ENCODE results near the gene STPG1. TPM values are rescaled to one million over a fixed set of nuclear protein-coding genes. Genes with fewer than 3 reads are reported as not detected.

Gene STPG1
- total RNA-seq, 2 donors from 2014 or later: 2.1 to 2.9 TPM

DNA sequence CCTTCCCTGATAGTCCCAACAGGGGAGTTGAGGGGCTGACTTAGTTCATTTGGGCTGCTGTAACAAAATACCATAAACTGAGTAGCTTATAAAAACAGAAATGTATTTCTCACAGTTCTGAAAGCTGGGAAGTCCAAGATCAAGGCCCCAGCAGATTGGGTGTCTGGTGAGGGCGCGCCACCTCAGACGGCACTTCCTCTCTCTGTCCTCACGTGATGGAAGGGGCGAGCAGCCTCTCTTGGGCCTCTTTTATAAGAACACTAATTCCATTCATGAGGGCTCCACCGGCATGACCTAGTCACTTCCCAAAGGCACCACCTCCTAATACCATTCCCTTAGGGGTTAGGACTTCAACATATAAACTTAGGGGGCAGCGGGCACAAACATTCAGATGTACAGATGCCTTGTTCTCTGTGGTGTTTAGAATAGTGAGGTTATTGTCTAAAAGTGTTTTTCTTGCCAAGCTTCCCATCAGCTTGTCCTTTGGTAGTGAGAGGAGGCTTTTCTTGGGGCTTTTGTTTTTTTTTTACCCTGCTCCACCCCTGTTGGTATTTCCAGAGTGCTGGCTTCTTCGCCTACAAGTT, 22.3 kb upstream of the STPG1 start:
- intact Hi-C loops (cut with DNase I): no loop called here
- DNase-seq (ENCODE audit: low spot score): no peak

DNA sequence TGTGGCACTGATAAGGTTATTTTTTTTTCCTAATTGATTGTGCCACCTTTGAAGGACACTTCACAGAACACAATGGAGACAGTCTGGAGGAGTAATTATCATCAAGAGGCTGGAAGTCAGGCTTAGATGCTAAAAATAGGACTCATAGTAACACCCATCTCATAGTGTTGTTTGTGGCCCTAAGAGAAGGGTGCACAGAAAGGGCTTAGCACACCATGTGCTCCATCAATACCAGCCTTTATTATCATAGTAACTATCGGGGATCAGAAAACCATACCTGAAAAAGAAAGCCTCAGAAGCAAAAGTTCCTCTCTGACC, 13.9 kb upstream of the STPG1 start:
- intact Hi-C loops (cut with DNase I): loop anchor here in 1 of 2 donors (1.0 kb wide), 1 partner anchor 44 kb away; no protein-coding TSS in a partner anchor
- DNase-seq (ENCODE audit: low spot score): no peak

DNA sequence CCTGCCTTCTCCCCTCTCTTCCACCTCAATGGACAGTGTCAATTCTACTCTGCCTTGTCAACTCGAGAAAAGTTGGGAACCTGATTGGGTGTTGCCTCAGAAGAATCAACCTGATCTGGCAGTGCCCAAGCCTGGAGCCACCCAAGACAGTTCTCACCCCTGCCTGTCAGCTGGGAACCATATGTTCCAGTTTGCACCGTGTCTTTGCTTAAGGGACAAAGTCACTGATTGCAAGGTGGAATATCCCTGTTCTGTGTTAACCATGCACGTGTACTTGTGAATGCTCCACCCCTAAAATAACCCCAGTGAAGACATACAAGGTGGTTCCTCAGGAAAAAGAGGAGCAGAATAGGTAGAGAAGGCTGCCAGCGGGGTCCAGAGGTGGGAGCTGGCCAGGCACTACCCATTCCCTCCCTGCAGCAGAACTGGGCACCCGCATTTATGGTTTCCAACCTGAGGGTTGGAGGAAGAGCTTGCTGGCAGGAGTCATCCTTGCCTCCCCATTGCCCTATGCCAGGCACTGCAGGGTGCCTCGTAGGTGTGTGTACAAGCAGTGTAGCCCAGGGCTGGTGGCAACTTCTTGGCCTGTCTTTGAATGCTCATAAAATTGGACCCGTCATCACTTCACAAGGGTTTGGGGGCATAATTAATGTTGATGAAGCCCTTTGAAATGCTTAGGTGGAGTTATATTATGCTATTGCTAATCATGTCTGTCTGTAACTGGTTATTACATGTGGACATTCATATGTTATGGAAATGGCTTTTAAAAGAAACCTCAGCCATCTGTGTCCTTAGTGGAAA, 13.4 kb upstream of the STPG1 start:
- DNase-seq (ENCODE audit: low spot score): no peak
- intact Hi-C loops (cut with DNase I): loop anchor here in 1 of 2 donors (1.0 kb wide), 1 partner anchor 44 kb away; no protein-coding TSS in a partner anchor

DNA sequence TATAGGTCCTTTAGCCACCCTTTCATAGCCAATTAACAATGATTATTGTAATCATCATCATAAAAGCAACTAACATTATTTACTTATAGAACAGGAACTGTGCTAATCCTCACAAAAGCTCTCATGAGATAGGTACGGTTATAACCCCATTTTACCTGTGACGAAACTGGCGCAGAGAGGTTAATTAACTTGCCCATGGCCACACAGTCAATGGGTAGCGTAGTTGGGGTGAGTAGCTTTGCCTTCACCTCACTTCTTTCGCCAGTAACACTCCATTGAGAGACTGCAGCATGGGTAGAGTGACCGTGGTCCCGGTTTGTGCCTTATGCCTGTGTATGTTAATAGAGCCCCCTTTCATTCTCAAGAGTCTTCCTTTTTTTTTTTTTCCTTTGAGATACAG, 12.3 kb upstream of the STPG1 start:
- DNase-seq (ENCODE audit: low spot score): no peak
- intact Hi-C loops (cut with DNase I): no loop called here

DNA sequence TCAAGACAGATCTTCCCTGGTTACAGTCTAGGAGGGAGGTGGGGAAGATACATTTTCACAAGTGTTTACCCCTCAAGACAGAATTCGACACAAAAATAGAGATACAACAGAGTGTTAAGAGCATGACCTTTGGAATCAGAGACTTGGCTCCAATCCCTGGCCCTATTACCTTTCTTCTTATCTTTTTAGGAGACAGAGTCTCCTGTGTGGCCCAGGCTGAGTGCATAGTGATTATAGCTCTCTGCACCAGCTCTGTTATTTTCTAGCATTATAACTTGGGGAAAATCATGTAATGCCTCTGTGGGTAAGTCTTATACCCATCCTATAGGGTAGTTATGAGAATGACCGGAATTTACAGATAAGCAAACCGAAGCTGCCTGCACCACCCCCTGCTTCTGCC, 11.9 kb upstream of the STPG1 start:
- no peak for DNase-seq (ENCODE audit: low spot score)
- intact Hi-C loops (cut with DNase I): no loop called here

DNA sequence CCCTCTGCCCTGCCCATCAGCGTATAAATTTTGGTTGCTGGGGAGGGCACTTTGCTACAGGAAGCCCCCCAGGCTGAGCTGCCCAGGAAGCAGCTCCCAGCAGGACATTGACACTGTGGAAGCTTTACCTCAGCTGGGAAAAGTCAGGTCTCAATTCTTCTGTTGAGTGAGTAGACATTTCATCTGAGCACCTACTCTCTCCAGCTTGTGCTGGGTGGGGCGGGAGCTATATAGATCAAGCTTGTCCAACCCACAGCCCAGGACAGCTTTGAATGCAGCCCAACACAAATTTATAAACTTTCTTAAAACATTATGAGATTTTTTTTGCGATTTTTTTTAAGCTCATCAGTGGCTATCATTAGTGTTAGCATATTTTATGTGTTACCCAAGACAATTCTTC, 11.4 kb upstream of the STPG1 start:
- DNase-seq (ENCODE audit: low spot score): no peak
- intact Hi-C loops (cut with DNase I): no loop called here

DNA sequence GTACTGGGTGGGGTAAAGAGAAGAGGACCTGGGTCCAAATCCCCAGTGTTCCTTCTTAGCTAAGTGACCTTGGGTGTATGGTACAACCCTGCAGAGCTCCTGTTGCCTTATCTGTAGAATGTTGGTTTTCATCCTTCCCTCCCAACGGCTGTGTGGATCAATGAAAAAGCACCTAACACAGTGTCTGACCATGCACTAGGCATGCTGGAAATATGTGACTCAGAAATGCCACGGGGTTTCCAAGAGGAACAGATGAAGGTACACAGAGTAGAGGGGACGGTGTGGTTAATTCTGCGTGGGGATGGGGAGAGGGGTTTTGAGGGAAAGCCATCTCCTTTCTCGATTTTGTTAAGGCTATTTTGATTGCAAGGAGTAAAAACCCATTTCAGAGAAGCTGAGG, 10.6 kb upstream of the STPG1 start:
- no peak for DNase-seq (ENCODE audit: low spot score)
- intact Hi-C loops (cut with DNase I): no loop called here

DNA sequence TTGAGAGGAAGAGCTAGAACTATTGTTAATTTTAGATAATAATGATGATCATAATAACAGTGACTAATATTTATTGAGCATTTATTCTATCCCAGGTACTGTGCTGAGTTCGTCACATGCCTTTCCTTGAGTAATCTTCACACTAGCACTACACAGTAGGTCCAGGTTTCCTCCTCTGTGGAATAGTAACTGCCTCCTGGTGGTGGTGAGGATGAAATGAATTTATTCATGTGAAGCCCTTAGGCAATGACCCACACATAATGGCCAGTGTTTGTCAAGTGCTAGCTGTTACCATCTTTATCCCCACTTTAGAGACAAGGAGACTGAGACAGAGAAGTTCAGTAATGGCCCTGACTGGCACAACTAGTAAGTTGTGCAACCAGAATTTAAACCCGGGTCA, 7.9 kb upstream of the STPG1 start:
- intact Hi-C loops (cut with DNase I): no loop called here

DNA sequence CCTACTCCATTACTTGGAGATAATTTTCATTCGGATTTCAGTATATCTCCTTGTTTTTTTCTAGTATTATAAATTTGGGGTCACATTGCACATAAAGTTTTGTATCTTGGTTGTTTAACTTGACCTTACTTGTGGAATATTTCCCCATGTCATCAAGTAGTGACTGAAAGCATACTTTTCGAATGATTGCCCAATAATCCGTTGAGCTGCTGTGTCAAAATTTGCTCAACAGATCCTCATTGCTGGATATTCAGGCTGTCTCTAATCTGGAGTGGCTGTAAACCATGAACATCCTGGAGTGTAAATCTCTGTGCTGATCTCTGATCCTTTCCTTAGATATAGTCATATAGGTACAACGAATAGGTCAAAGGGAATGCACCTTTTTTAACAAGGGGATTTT, 7.0 kb upstream of the STPG1 start:
- no peak for DNase-seq (ENCODE audit: low spot score)
- intact Hi-C loops (cut with DNase I): no loop called here

More for the DNA sequence above, 7.9 kb upstream of the STPG1 start:
- DNase-seq (ENCODE audit: low spot score): no peak

DNA sequence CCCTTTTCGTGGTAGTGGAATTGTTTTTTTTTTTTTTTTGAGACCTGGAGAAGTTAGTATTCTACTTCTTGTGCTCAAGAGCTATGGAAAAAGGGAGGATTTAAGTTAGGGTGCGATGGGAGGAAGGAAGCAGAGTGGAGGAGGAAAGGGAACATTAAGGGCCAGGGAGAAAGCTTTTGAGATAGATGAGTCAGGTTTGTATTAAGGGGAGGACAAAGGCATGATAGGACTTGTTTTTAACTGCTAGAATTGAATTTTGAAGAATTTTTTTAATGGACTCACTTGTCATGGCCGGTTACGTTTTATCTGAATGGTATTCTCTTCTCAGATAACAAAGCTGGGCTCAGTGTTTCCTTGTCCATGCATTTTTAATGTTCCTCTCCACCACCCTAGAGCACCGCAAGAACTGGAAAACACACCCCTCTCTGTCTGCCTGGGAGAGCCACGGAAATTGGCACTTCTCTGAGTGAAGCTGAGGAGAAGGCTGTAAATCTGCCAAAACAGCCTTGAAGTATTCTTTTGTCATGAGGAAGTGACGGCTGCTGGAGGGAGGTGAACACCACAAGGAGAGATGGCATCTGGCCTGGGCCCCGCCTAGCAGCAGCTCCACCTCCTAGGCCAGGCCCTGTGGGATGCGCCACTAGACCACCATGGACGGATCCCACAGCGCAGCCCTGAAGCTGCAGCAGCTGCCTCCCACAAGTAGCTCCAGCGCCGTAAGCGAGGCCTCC, 5.5 kb upstream of the STPG1 start:
- DNase-seq (ENCODE audit: low spot score): no peak
- intact Hi-C loops (cut with DNase I): no loop called here

DNA sequence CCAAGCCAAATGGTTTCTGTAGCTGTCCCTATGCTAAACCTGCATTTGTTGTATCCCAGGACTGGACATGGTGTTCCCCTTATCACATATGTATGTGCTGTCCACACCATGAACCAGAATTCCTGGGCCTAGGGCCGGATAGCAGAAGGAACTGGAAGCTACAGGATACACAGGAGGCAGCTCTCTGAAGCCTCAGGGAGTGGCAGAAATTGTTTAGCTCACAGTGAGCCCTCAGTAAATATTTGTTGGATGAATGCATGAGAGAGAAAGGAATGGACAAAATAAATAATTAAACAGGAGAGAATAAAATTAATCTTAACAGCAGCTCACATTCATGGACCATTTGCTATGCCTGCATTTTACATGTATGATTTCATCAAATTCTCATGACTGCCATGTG, 4.1 kb upstream of the STPG1 start:
- DNase-seq (ENCODE audit: low spot score): no peak
- intact Hi-C loops (cut with DNase I): no loop called here

DNA sequence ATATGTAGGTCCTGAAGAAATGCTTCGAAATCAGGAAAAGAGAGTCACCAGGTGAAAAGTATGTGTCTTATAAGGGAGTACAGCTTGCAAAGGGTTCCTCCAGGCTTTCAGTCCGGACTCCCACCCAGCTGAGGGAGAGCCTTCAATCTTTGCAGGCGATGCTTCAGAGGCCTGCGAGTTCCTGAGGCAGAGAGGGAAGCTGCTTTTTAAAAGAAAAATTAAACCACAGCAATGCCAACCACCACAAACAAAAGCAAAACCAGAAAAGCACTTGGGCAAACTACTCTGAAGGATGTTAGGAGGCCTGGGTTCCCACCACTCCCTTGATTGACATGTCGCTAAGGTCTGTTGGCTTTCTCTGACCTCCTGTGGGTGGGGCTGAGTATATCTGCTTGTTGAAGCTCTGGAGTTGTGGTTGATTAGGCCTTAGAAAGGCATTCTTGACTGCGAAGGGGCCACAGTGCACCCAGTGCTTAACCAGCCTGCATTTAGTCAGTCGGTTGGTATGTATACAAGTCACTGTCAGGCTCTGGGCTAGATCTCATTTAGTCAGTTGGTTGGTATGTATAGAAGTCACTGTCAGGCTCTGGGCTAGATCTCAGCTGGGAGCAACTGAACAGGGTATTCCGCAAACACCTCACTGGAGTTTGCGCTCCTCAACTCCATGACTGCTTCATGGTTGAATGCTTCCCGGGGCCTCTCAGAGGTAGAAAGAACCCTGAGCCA, 3.2 kb upstream of the STPG1 start:
- intact Hi-C loops (cut with DNase I): no loop called here
- DNase-seq (ENCODE audit: low spot score): no peak

DNA sequence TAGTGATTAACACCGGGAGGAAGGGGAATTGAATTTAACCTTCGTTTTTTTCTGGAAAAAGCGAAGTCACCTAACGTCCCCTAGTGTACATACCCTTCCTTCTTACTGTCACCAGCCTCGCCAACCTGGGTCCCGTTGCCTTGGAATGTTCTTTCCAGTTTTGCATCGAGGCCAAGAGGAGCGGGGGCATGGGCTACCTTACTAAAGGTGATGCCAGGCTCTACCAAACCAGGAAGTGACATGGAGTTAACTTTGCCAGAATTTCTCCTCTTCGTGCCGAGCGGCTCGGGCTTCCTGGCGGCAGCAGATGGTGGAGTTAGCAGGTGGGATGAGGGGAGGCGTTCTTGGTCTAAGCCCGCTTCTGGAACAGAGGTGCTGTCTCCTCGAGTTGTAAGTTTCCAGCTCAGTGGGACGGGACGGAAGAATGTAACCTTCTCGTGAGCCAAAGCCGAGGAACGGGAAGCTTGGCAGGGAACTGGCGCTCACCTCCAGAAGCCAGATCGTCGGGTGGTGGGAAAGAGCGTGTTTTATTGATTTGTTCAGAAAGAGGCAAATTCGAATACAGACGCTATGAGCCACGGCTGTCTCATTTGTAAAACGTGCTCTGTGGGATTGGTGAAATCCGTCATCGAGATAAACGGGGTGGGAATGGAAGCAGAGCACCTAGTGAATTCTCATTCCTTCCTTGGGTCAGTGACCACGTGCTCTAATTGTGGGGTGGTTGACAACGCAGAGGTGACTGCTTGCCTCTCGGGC, 2.5 kb upstream of the STPG1 start:
- DNase-seq (ENCODE audit: low spot score): no peak
- intact Hi-C loops (cut with DNase I): no loop called here

DNA sequence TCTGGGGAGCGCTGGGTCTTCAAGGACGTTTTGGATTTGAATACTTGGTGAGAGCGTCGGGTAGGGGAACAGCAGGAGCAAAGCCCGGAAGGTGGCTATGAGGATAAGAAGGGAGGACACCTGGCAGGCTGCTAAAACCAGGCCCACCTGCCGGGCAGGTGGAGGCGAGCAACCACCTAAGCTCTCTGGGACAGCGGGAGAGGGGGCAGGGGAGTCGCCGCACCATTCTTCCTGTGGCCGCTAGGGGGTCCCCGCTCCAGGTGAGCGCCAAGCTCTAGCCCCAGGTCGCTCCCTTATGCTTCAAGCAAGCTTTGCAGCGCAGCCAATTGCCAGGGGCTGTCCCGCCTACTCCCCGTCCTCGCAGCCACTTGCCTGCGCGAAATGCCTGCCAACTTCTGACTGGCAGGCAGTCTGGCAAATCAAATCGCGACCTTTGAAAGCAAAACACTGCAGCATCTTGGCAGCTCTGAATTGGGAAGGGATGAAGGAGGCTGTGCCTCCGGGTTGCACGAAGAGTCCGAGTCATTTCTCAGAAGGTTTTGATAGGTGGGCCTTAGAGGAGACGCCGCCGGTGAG, 1.8 kb upstream of the STPG1 start, which contains the start of gene NIPAL3:
Gene NIPAL3, plus strand, starts transcription at position 469 of the 576 bp plus-strand sequence. CDS start 3,746 bp downstream, outside the sequence.
- intact Hi-C loops (cut with DNase I): no loop called here
- peak; percentile 98 for DNase-seq (ENCODE audit: low spot score)

DNA sequence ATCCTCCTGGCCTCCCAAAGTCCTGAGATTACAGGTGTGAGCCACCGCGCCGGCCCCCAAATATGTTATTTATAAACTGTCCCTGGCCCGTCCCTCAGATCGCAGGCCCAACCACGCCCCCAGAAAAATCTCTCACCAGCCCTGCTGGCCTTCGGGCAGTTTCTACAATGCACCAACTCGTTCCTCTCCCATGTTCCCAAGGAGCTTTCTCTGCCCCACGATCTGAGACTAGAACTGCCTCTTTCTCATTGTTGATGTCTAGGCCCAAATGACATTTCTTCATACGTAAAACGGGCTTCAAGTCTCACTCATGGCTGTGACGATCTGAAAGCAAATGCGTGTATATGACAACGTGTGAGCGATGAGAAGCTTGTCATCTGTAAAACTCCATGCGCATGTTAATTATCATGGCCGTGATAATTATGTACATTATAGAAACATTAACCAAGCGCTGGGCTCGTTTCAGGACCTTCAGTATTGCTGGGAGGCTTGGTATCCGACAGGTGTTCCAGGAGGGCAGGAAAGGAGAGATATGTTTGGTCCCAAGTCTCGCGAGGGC, 1.3 kb upstream of the STPG1 start:
- DNase-seq (ENCODE audit: low spot score): no peak
- intact Hi-C loops (cut with DNase I): no loop called here

DNA sequence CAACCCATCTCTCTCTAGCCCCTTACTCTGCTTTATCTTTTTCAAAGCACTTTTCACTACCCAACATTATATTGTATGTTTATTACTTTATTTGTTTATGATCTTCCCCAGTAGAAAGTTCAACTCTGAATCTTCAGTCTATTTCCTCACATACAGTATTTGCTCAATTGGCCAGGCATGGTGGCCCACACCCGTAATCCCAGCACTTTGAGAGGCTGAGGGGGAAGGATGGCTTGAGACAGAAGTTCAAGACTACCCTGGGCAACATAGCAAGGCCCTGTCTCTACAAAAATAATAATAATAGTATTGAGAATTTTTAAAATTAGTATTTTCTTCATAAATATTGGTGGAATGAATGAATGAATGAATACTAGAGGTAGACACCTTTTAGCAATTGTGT, 1.2 kb downstream of the STPG1 start:
- no peak for DNase-seq (ENCODE audit: low spot score)

DNA sequence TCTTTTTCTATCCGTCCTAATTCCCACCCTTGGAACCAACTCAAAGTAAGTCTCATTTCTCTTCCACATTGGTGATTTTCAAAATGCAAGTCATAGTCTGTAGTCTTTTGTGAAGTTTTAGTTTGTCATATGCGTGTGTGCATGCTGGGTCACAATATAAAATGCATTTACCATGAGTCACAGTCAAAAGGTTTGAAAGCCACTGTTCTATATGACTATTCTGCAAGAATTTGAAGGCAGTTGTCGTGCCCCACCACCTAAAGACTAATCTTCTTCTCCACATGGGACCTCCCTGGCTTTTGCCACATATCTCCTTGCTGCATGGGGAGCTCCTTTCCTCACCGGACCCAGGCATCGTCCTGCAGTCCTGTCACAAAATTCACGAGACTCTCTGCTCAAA, 1.6 kb downstream of the STPG1 start:
- DNase-seq (ENCODE audit: low spot score): no peak
- intact Hi-C loops (cut with DNase I): no loop called here

More for the DNA sequence above, 1.2 kb downstream of the STPG1 start:
- intact Hi-C loops (cut with DNase I): no loop called here

DNA sequence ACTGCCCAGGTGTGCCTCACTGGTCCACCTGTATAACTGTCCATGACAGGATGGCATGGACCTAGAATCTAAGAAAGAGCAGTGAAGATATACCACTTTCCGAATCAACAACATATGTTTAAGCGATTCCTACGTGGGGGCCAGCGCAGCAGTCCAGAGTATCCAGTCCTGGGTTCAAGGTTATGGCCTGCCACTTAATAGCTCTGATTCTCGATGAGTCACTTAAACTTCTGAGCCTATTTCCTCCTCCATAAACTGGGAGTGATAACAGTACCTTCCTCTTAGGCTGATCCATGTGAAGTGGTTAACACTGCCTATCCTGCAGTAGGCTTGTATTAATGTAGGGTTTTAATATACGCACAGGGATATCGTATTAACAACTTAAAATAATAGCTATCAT, 2.8 kb downstream of the STPG1 start:
- no peak for DNase-seq (ENCODE audit: low spot score)
- intact Hi-C loops (cut with DNase I): no loop called here

Data from posterior vena cava (tissue), 2 donors.